C4-2B (cell line): ENCODE data around the gene ENGASE.

Source experiments
- H3K27ac ChIP-seq: fragments of 450-650 bp; 2 replicates; pipeline ENCODE4 v1.5.1; 2017
- CTCF ChIP-seq: fragments of 450-650 bp; conservative IDR thresholded peaks from 2 replicates; pipeline ENCODE4 v1.5.1; 2017; ENCODE audit warnings: mild to moderate bottlenecking
- ZFX ChIP-seq: fragments of 450-650 bp; IDR thresholded peaks from 2 replicates; pipeline ENCODE4 v1.6.1; 2017

ENGASE gene

DNA sequence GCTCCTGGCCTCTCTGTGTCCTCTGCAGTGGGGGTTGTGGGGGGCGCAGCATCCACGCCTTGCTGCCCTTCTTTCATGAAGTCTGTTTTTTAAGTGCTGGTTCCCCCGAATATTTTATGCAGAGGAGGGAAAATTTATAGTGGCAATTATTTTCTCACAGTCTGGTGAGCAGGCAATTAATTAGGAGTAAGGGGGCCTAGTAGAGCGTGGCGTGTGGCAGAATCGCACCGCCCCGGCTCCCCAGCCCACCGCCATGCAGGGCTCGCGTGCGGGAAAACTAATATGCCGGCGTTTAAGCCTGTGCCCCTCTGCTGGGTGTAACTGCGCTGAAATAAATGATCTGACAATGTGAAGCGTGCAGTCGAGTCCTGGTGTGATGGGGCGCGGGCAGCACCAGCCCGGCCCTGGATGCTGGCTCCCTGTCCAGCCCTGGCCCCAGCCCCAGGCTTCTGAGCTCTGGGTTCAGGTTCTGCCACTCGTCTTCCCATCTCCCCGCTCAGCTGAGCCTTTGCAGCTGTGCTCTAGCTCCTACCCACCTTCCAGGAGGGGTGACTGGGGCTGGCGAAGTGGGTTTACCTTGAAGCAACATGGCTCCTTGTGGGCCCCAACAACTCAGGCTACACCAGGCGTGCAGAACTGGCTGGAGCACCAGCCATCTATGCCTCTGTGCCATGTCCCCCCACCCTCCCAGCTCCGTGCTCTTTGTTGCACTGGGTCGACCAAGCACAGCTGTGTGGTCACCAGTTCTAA is 13.8 kb downstream of the ENGASE start:
- H3K27ac ChIP-seq: no peak overlapping the region
- TF ChIP-seq ZFX (no peak), CTCF (no peak)

GRCh38 chr17:79088997-79089328 is 14.3 kb downstream of the ENGASE start:
- TF ChIP-seq CTCF (no peak), ZFX (no peak)
- no peak overlapping the region for H3K27ac ChIP-seq

GRCh38 chr17:79089720-79090442 is 15.3 kb downstream of the ENGASE start:
- no peak for TF ChIP-seq CTCF
- no peak for TF ChIP-seq ZFX
- no peak overlapping the region for H3K27ac ChIP-seq

- H3K27ac ChIP-seq: no peak overlapping the region
Observed at GRCh38 chr17:79090443-79091225, 16.0 kb downstream of the ENGASE start.

GRCh38 chr17:79091226-79091670 is 16.6 kb downstream of the ENGASE start:
- no peak for TF ChIP-seq CTCF
- no peak for TF ChIP-seq ZFX
- H3K27ac ChIP-seq: no peak overlapping the region

More at GRCh38 chr17:79090443-79091225, 16.0 kb downstream of the ENGASE start:
- TF ChIP-seq ZFX (no peak), CTCF (no peak)

DNA sequence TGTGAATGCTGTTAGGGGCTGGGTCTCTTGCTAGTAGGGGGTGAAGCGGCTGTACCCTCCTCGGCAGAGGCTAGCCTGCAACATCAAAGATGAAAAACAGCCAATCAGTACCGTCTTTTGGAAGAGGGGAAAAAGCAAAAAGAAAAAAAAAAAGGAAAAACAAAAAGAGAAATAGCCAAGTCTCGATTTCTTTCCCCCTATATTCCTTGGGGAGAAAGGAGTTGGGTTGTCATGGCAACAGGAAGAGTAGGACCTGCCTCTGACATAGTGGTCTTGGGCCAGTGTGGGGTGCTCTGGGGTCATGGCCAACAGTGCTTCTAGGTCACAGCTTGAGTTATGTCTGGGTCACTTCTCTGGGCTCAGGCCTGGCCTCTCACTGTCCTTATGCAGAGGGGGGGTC is 17.9 kb downstream of the ENGASE start:
- TF ChIP-seq ZFX (no peak), CTCF (no peak)
- no peak overlapping the region for H3K27ac ChIP-seq

DNA sequence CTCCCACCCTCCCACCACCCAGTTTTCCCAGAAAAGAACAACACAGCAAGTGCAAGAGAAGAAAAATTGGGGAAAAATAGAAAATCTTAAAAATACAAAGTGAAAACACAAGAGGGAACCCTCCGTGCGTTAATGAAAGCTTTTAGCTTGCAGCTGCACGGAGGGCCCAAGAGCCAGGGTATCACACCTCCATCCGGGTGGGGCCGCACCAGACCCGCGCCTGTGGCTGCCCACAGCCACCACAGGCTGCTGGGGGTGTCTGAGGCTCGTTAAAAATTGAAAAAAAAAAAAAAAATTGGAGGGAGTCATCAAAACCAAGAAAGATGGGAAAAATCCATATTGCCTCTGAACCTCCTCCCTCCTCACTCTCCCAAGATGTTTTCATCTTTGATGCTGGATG is 18.6 kb downstream of the ENGASE start:
- no peak overlapping the region for H3K27ac ChIP-seq
- TF ChIP-seq ZFX (no peak), CTCF (no peak)
